ENCODE results near the gene NRL.

- TF ChIP-seq CTCF (conservative IDR thresholded peaks at IDR 0.05): no peak
- TF ChIP-seq ZFX (IDR thresholded peaks at IDR 0.05): no peak
These were observed 2.4 kb upstream of the NRL start for GRCh38 chr14:24117179-24117578.
